ENCODE results near the gene PTTG2. TPM values are rescaled to one million over a fixed set of nuclear protein-coding genes. Genes with fewer than 3 reads are reported as not detected.

Gene PTTG2
- total and polyA plus RNA-seq, 2 of the 13 experiments (the other 11 are each of a cell fraction or from before 2014, with no cell fraction given): not detected

DNA sequence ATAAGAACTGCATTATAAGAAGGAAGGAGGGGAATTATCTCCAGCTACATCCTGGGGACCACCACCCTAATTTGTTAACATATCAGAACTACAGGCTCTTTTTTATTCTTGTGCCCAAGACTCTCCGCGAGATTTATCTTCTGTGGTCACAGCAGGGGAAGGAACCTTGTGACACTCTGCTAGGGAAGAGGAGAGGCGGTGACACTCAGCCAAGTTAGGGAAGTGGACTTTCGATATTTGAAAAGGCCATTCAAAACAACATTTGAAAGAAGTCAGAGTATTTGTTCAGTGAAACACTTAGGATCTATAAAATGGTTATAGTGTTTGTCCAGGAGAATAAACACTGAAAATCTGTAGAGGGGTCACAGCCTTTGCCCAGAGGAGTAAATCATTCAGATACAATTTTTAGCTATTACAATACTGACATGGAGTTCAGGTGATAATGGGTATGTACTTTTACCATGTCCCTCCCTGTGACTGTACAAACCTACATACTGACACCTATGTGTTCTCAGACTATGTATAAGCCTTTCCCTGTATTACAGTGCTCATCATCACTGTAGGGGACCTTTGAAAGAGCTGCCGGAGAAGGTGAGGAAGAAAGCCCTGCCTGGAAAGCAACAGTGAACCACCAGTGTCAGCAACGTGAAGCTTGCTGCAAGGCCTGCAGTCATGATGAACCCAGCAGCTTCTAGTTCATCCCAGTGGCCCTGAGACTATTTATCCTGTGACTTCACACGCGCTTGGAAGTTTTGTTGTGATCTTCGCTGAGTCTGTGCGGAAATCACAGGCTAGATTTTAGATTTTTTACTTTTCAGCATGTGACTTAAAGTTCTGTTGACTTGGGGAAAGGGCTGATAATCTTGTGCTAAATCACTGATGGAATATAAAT, 8.5 kb upstream of the PTTG2 start:
- Histone ChIP-seq H3K27ac (ENCODE audit: extremely low read length, insufficient read depth, low read length) (peak overlapping the region; percentile 49), H3K4me3 (replicated peaks in 1 of 3; ENCODE audit: insufficient read depth in 1 of 3, low read depth in 2 of 3, low read length in 3 of 3) (peak overlapping the region in 1 of 3 experiments; percentile 27; a peak in 2 of 6 replicates), H3K9ac (ENCODE audit: insufficient read depth, low read depth, low read length) (no peak overlapping the region), H3K79me2 (ENCODE audit: insufficient read depth, low read length) (no peaks in the 10 kb centered on the region), H3K27me3 (ENCODE audit: control insufficient read depth in 1 of 2, insufficient read depth in 2 of 2, low read length in 2 of 2) (no peaks in the 10 kb centered on the region; a peak in 1 of 5 replicates), H3K9me3 (ENCODE audit: low read length) (no peaks in the 10 kb centered on the region), H3K4me1 (ENCODE audit: insufficient read depth, low read length) (peaks cover 37% of the 10 kb centered on the region), H3K4me2 (ENCODE audit: low read depth, low read length) (peak overlapping the region; percentile 54), H4K20me1 (ENCODE audit: insufficient read depth, low read length) (no peaks in the 10 kb centered on the region), H2AFZ (ENCODE audit: low read length) (no peak overlapping the region), H3K36me3 (replicated peaks in 1 of 2; ENCODE audit: control insufficient read depth in 1 of 2, insufficient read depth in 2 of 2, low read length in 2 of 2) (no peaks in the 10 kb centered on the region)
- peak; percentile 54 for DNase-seq (ENCODE audit: low spot score)
- ChIA-PET POLR2A (no interaction called here), CTCF (ENCODE audit: low intra/inter-chr PET ratio, low total read pairs) (no interaction called here)
- FAIRE-seq: no peak
- peak; percentile 89 for ATAC-seq
- in situ Hi-C loops (cut with HindIII; ENCODE audit: extremely low pct_ligation_motif_present, low pct_unique_long_range_greater_than_20kb) (no loop called here), intact Hi-C loops (cut with micrococcal nuclease; ENCODE audit: unreplicated experiment) (no loop called here)
- WGBS (ENCODE audit: low lambda C conversion rate): 3% methylated on average over 10 of the region's 10 CpGs
- BruUV-seq (replicated peaks): no TSS peak
- TF ChIP-seq MED1 (CRISPR knock-in tag; IDR thresholded peaks at IDR 0.05): 0 out of 2 replicates have a peak, but pooled peaks have one; percentile 26
- 0 out of 2 replicates have a peak, but pooled peaks have one; percentile 24 for TF ChIP-seq ZFX (CRISPR knock-in tag; IDR thresholded peaks at IDR 0.05; ENCODE audit: low read depth)
- TF ChIP-seq, protein P1, sequence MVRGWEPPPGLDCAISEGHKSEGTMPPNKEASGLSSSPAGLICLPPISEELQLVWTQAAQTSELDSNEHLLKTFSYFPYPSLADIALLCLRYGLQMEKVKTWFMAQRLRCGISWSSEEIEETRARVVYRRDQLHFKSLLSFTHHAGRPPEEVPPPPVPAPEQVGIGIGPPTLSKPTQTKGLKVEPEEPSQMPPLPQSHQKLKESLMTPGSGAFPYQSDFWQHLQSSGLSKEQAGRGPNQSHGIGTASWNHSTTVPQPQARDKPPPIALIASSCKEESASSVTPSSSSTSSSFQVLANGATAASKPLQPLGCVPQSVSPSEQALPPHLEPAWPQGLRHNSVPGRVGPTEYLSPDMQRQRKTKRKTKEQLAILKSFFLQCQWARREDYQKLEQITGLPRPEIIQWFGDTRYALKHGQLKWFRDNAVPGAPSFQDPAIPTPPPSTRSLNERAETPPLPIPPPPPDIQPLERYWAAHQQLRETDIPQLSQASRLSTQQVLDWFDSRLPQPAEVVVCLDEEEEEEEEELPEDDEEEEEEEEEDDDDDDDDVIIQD (CRISPR knock-in tag; IDR thresholded peaks at IDR 0.05; ENCODE audit: low read depth): peak; percentile 13; the same call in 1 of the 2 replicates
- no peak for TF ChIP-seq SMAD3 (CRISPR knock-in tag; IDR thresholded peaks at IDR 0.05)
- no peak for TF ChIP-seq SRSF9 (IDR thresholded peaks at IDR 0.05; ENCODE audit: borderline replicate concordance, insufficient read depth, low read depth, low read length, poor library complexity, severe bottlenecking)
- no peak for TF ChIP-seq TEAD3 (CRISPR knock-in tag; optimal IDR thresholded peaks at IDR 0.05; ENCODE audit: borderline replicate concordance)
- TF ChIP-seq, protein P2, sequence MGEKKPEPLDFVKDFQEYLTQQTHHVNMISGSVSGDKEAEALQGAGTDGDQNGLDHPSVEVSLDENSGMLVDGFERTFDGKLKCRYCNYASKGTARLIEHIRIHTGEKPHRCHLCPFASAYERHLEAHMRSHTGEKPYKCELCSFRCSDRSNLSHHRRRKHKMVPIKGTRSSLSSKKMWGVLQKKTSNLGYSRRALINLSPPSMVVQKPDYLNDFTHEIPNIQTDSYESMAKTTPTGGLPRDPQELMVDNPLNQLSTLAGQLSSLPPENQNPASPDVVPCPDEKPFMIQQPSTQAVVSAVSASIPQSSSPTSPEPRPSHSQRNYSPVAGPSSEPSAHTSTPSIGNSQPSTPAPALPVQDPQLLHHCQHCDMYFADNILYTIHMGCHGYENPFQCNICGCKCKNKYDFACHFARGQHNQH (CRISPR knock-in tag; IDR thresholded peaks at IDR 0.05): 0 out of 2 replicates have a peak, but pooled peaks have one; percentile 15
- no peak for TF ChIP-seq RCOR2 (CRISPR knock-in tag; IDR thresholded peaks at IDR 0.05)
- TF ChIP-seq, protein P3, sequence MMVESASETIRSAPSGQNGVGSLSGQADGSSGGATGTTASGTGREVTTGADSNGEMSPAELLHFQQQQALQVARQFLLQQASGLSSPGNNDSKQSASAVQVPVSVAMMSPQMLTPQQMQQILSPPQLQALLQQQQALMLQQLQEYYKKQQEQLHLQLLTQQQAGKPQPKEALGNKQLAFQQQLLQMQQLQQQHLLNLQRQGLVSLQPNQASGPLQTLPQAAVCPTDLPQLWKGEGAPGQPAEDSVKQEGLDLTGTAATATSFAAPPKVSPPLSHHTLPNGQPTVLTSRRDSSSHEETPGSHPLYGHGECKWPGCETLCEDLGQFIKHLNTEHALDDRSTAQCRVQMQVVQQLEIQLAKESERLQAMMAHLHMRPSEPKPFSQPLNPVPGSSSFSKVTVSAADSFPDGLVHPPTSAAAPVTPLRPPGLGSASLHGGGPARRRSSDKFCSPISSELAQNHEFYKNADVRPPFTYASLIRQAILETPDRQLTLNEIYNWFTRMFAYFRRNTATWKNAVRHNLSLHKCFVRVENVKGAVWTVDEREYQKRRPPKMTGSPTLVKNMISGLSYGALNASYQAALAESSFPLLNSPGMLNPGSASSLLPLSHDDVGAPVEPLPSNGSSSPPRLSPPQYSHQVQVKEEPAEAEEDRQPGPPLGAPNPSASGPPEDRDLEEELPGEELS (CRISPR knock-in tag; IDR thresholded peaks at IDR 0.05): 0 out of 2 replicates have a peak, but pooled peaks have one; percentile 6
- TF ChIP-seq SMAD9 (CRISPR knock-in tag; IDR thresholded peaks at IDR 0.05): no peak
- no peak for TF ChIP-seq ZNF780A (CRISPR knock-in tag; IDR thresholded peaks at IDR 0.05)
- TF ChIP-seq CREM (IDR thresholded peaks at IDR 0.05): peak; percentile 35; the same call in 1 of the 2 replicates
- no peak for TF ChIP-seq CREM (CRISPR knock-in tag; IDR thresholded peaks at IDR 0.05)
- no peak for TF ChIP-seq HNRNPLL (IDR thresholded peaks at IDR 0.05; ENCODE audit: low read depth, low read length, poor library complexity, severe bottlenecking)
- TF ChIP-seq ZMYM3 (CRISPR knock-in tag; IDR thresholded peaks at IDR 0.05): 0 out of 2 replicates have a peak, but pooled peaks have one; percentile 6
- TF ChIP-seq ZNF207 (IDR thresholded peaks at IDR 0.05; ENCODE audit: borderline replicate concordance): no peak
- TF ChIP-seq ASH2L (IDR thresholded peaks at IDR 0.05; ENCODE audit: insufficient read length, low read depth, low read length): peak; percentile 39
- TF ChIP-seq ZNF543 (CRISPR knock-in tag; IDR thresholded peaks at IDR 0.05): no peak
- TF ChIP-seq PRMT3 (CRISPR knock-in tag; IDR thresholded peaks at IDR 0.05; ENCODE audit: borderline replicate concordance, low read depth): no peak
- no peak for TF ChIP-seq NCOA5 (CRISPR knock-in tag; IDR thresholded peaks at IDR 0.05)

Data from HepG2 (cell line).